HepG2 (cell line): ENCODE measurements around the gene ZKSCAN5. TPM values are rescaled to one million over a fixed set of nuclear protein-coding genes. Genes with fewer than 3 reads are reported as not detected.

Experiments used
- ATF2 ChIP-seq: sonication (generic); formaldehyde crosslinking; IDR thresholded peaks from 2 replicates; pipeline ENCODE4 v1.4.0; 2020; ENCODE audit warnings: missing genetic modification reagents
- GABPA ChIP-seq, 2 experiments: IDR thresholded peaks; 2 replicates each; pipeline ENCODE4 v1.6.1; 2011 to 2016; ENCODE audit warnings: low read depth in 2 of 2, low read length in 1 of 2, missing biosample characterization in 1 of 2, missing genetic modification characterization in 1 of 2
- ISX ChIP-seq: sonication (generic); formaldehyde crosslinking; conservative IDR thresholded peaks from 2 replicates; pipeline ENCODE4 v1.5.0; 2020; ENCODE audit warnings: missing genetic modification reagents
- MAZ ChIP-seq, 2 experiments: sonication (generic) in 1 of 2; formaldehyde crosslinking in 1 of 2; IDR thresholded peaks; 2 replicates each; pipeline versions ENCODE4 v1.5.0 to v1.6.1; 2012 to 2020; ENCODE audit warnings: low read depth in 2 of 2, mild to moderate bottlenecking in 2 of 2, borderline replicate concordance in 1 of 2, improper control_type of control experiment in 1 of 2, low read length in 1 of 2, missing genetic modification reagents in 1 of 2, moderate library complexity in 1 of 2
- NAIF1 ChIP-seq: sonication (generic); formaldehyde crosslinking; IDR thresholded peaks from 2 replicates; pipeline ENCODE4 v1.5.0; 2020; ENCODE audit warnings: mild to moderate bottlenecking, missing genetic modification reagents, borderline replicate concordance
- POLR2A ChIP-seq, 2 experiments: IDR thresholded peaks; 2 replicates each; pipeline ENCODE4 v1.6.1; 2011; ENCODE audit warnings: low read depth in 2 of 2, low read length in 2 of 2, mild to moderate bottlenecking in 1 of 2, moderate library complexity in 1 of 2; ENCODE audit not compliant: insufficient read depth in 1 of 2
- PPARG ChIP-seq: conservative IDR thresholded peaks from 2 replicates; pipeline ENCODE4 v1.6.1; 2016; ENCODE audit warnings: missing biosample characterization, missing genetic modification reagents
- RAD21 ChIP-seq: fragments of 450-650 bp; formaldehyde crosslinking; IDR thresholded peaks from 2 replicates; pipeline ENCODE4 v1.5.0; 2020; ENCODE audit warnings: mild to moderate bottlenecking
- SOX13 ChIP-seq, 3 experiments: fragments of 450-650 bp in 1 of 3; sonication (generic) in 1 of 3; formaldehyde crosslinking in 1 of 3; IDR thresholded peaks in 2 of 3; conservative IDR thresholded peaks in 1 of 3; 2 replicates each; pipeline versions ENCODE4 v1.5.0 to v1.6.1; 2016 to 2020; ENCODE audit warnings: antibody characterized with exemption in 1 of 3, mild to moderate bottlenecking in 1 of 3, missing compliant biosample characterization in 1 of 3, missing genetic modification reagents in 1 of 3, moderate library complexity in 1 of 3
- ZC3H13 ChIP-seq: sonication (generic); formaldehyde crosslinking; IDR thresholded peaks from 2 replicates; pipeline ENCODE4 v1.8.1; 2023; ENCODE audit warnings: mild to moderate bottlenecking, missing genetic modification reagents, moderate library complexity
- ZFX ChIP-seq: sonication (generic); formaldehyde crosslinking; IDR thresholded peaks from 2 replicates; pipeline ENCODE4 v1.4.0; 2020; ENCODE audit warnings: mild to moderate bottlenecking, low read depth, missing genetic modification reagents, moderate library complexity
- ZNF761 ChIP-seq: sonication (generic); formaldehyde crosslinking; conservative IDR thresholded peaks from 2 replicates; pipeline ENCODE4 v1.4.0; 2020; ENCODE audit warnings: mild to moderate bottlenecking, missing genetic modification reagents
- polyA plus RNA-seq, 8 experiments: library from polyadenylated mRNA; depleted of rRNA in 3 of 8; stranded (reverse) in 7 of 8; unstranded in 1 of 8; fragments of >200 nt; fragmentation: Illumina TruSeq in 4 of 8; extraction: Trizol in 4 of 8; gene quantifications; 2 replicates each; pipeline versions ENCODE4 v1.2.1 to v1.2.3, GENCODE V29; 2011 to 2016; ENCODE audit warnings: low read depth in 4 of 8, missing spikeins in 1 of 8, mixed read lengths in 1 of 8; ENCODE audit not compliant: insufficient read depth in 1 of 8
- total RNA-seq, 5 experiments: library from RNA; depleted of rRNA; stranded (reverse); fragments of >200 nt; fragmentation: Illumina TruSeq; extraction: Trizol; gene quantifications; 2 replicates each; pipeline ENCODE4 v1.2.3, GENCODE V29; 2016; ENCODE audit warnings: low read depth in 1 of 5
- TF ChIP-seq, protein P1 (sequence below): IDR thresholded peaks from 2 replicates; pipeline ENCODE4 v1.6.1; 2012; ENCODE audit warnings: inconsistent platforms
- TF ChIP-seq, protein P2 (sequence below): sonication (generic); formaldehyde crosslinking; IDR thresholded peaks from 2 replicates; pipeline ENCODE4 v1.4.0; 2020; ENCODE audit warnings: missing genetic modification reagents
- TF ChIP-seq, protein P3 (sequence below): sonication (generic); formaldehyde crosslinking; conservative IDR thresholded peaks from 2 replicates; pipeline ENCODE4 v1.8.0; 2022; ENCODE audit warnings: mild to moderate bottlenecking, moderate library complexity, missing genetic modification reagents
- TF ChIP-seq, protein P4 (sequence below): sonication (generic); formaldehyde crosslinking; IDR thresholded peaks from 2 replicates; pipeline ENCODE4 v1.4.0; 2020; ENCODE audit warnings: mild to moderate bottlenecking, missing genetic modification reagents
- TF ChIP-seq, protein P5 (sequence below): sonication (generic); formaldehyde crosslinking; IDR thresholded peaks from 2 replicates; pipeline ENCODE4 v1.5.0; 2020; ENCODE audit warnings: mild to moderate bottlenecking, missing genetic modification reagents

The ZKSCAN5 gene
- total and polyA plus RNA-seq, 2 of the 13 experiments (the other 11 are each of a cell fraction or from before 2014, with no cell fraction given), result 5.5 to 11.7 TPM

DNA sequence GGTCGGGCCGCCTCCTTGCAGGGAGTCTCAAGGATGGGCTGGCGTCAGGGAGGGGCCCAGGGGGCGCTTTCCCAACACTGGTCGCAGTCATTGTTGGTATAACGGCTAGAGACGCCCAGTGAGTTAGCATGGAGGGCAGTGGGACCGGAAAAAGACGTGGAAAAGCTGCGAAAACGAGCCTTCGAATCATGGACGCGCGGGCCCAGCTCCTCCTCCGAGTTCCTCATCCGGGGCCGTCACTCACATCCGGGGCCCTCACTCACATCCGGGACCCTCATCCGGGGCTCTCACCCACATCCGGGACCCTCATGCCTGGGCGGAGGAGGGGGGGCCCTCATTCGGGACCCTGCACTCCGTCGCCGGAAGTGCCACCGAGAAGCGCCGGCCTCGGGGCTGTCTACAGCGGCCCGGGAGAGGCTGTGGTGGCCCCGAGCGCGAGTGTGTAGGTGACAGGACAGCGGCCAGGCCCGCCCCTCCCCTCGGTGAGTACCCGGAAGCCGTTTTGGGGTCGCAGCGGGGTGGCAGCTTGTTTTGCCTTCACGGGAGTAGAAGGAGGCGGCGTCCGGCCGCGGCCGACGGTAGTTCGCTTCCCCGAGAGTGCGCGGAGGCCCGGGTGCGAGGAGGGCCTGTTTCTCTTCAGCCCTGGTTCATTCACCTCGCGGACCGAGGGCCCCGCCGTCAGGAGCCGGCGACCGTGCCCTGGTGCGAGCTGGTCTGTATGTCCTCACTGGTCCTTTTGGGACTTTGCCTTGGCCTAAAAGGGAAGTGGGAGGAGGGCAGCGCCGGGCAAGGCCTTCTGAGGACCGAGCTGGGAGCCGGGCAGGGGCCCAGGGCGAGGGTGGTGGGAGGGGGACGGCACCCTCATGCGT lies 54.1 kb downstream of the ZKSCAN5 start, which contains the start of gene ZNF655 (continued):
- TF ChIP-seq ZNF761 (CRISPR knock-in tag) (peak; percentile 30; the same call in 1 of the 2 replicates), NAIF1 (CRISPR knock-in tag) (0 out of 2 replicates have a peak, but pooled peaks have one; percentile 66), ATF2 (CRISPR knock-in tag) (0 out of 2 replicates have a peak, but pooled peaks have one; percentile 21), POLR2A (IDR thresholded peaks at IDR 0.05; ENCODE audit: insufficient read depth in 1 of 2, low read depth in 2 of 2, low read length in 2 of 2) (peak; percentile 67 to 94), ZFX (peak; percentile 97), ZC3H13 (peak; percentile 89), PPARG (CRISPR knock-in tag) (no peak), RAD21 (CRISPR knock-in tag) (peak; percentile 28; the same call in 1 of the 2 replicates), ISX (CRISPR knock-in tag) (no peak), GABPA (IDR thresholded peaks at IDR 0.05; ENCODE audit: low read depth, low read length) (peak; percentile 75), GABPA (CRISPR knock-in tag; IDR thresholded peaks at IDR 0.05; ENCODE audit: low read depth) (peak; percentile 93), MAZ (IDR thresholded peaks at IDR 0.05; ENCODE audit: borderline replicate concordance, low read depth, low read length) (peak; percentile 81), MAZ (CRISPR knock-in tag; IDR thresholded peaks at IDR 0.05; ENCODE audit: low read depth) (peak; percentile 52), SOX13 (IDR thresholded peaks at IDR 0.05) (no peak; the same call in 1 of the 2 replicates), SOX13 (CRISPR knock-in tag; conservative IDR thresholded peaks at IDR 0.05 in 1 of 2, IDR thresholded peaks at IDR 0.05 in 1 of 2) (no peak)
- TF ChIP-seq, protein P1, sequence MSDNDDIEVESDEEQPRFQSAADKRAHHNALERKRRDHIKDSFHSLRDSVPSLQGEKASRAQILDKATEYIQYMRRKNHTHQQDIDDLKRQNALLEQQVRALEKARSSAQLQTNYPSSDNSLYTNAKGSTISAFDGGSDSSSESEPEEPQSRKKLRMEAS, result peak; percentile 58
- TF ChIP-seq, protein P2, sequence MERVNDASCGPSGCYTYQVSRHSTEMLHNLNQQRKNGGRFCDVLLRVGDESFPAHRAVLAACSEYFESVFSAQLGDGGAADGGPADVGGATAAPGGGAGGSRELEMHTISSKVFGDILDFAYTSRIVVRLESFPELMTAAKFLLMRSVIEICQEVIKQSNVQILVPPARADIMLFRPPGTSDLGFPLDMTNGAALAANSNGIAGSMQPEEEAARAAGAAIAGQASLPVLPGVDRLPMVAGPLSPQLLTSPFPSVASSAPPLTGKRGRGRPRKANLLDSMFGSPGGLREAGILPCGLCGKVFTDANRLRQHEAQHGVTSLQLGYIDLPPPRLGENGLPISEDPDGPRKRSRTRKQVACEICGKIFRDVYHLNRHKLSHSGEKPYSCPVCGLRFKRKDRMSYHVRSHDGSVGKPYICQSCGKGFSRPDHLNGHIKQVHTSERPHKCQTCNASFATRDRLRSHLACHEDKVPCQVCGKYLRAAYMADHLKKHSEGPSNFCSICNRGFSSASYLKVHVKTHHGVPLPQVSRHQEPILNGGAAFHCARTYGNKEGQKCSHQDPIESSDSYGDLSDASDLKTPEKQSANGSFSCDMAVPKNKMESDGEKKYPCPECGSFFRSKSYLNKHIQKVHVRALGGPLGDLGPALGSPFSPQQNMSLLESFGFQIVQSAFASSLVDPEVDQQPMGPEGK (CRISPR knock-in tag), result peak; percentile 85
- TF ChIP-seq, protein P3, sequence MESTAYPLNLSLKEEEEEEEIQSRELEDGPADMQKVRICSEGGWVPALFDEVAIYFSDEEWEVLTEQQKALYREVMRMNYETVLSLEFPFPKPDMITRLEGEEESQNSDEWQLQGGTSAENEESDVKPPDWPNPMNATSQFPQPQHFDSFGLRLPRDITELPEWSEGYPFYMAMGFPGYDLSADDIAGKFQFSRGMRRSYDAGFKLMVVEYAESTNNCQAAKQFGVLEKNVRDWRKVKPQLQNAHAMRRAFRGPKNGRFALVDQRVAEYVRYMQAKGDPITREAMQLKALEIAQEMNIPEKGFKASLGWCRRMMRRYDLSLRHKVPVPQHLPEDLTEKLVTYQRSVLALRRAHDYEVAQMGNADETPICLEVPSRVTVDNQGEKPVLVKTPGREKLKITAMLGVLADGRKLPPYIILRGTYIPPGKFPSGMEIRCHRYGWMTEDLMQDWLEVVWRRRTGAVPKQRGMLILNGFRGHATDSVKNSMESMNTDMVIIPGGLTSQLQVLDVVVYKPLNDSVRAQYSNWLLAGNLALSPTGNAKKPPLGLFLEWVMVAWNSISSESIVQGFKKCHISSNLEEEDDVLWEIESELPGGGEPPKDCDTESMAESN (CRISPR knock-in tag), result no peak
- TF ChIP-seq, protein P4, sequence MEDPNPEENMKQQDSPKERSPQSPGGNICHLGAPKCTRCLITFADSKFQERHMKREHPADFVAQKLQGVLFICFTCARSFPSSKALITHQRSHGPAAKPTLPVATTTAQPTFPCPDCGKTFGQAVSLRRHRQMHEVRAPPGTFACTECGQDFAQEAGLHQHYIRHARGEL (CRISPR knock-in tag), result peak; percentile 19; the same call in 1 of the 2 replicates
- TF ChIP-seq, protein P5, sequence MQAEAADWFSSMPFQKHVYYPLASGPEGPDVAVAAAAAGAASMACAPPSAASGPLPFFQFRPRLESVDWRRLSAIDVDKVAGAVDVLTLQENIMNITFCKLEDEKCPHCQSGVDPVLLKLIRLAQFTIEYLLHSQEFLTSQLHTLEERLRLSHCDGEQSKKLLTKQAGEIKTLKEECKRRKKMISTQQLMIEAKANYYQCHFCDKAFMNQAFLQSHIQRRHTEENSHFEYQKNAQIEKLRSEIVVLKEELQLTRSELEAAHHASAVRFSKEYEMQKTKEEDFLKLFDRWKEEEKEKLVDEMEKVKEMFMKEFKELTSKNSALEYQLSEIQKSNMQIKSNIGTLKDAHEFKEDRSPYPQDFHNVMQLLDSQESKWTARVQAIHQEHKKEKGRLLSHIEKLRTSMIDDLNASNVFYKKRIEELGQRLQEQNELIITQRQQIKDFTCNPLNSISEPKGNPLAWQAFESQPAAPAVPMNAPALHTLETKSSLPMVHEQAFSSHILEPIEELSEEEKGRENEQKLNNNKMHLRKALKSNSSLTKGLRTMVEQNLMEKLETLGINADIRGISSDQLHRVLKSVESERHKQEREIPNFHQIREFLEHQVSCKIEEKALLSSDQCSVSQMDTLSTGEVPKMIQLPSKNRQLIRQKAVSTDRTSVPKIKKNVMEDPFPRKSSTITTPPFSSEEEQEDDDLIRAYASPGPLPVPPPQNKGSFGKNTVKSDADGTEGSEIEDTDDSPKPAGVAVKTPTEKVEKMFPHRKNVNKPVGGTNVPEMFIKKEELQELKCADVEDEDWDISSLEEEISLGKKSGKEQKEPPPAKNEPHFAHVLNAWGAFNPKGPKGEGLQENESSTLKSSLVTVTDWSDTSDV, result peak; percentile 22; the same call in 1 of the 2 replicates
